ENCODE measurements around the gene TMPRSS11E. TPM values are rescaled to one million over a fixed set of nuclear protein-coding genes. Genes with fewer than 3 reads are reported as not detected.

The TMPRSS11E gene
- polyA plus RNA-seq, 1 donor = not detected

Other genes with a start within 250 kb of the TMPRSS11E start
- gene TMPRSS11B, start 201.8 kb upstream of the TMPRSS11E start, polyA plus RNA-seq (ENCODE audit: insufficient read length) = not detected
- 82.9 TPM for gene YTHDC1, start 97.4 kb upstream of the TMPRSS11E start, polyA plus RNA-seq (ENCODE audit: insufficient read length)
- gene UGT2B17, start 128.9 kb downstream of the TMPRSS11E start, polyA plus RNA-seq (ENCODE audit: insufficient read length) = not detected
- gene UGT2B15, start 223.2 kb downstream of the TMPRSS11E start, polyA plus RNA-seq (ENCODE audit: insufficient read length) = not detected

Measured in forelimb muscle (tissue), 1 donor.